Activated naive CD4-positive, alpha-beta T cell treated with anti-CD3 and anti-CD28 coated beads for 36 hours (primary cell): Measurements from ENCODE around the gene HDAC6. TPM values are rescaled to one million over a fixed set of nuclear protein-coding genes. Genes with fewer than 3 reads are reported as not detected.

ENCODE experiments used
- total RNA-seq, 2 experiments: library from RNA; stranded (reverse); gene quantifications; one replicate each; pipeline ENCODE4 v1.2.3, GENCODE V29; 2021

HDAC6 gene
- total RNA-seq, 2 experiments from 2014 or later = 91.1 to 99.4 TPM

Other genes starting within 250 kb of the HDAC6 start
- gene RBM3, start 227.6 kb upstream of the HDAC6 start, total RNA-seq = 100 to 1,000 TPM; 139 to 143 TPM
- gene WDR13, start 204.6 kb upstream of the HDAC6 start, total RNA-seq = 10 to 100 TPM; 37.0 to 40.1 TPM
- 10 to 100 TPM; 76.1 to 77.8 TPM for gene WAS, start 118.3 kb upstream of the HDAC6 start, total RNA-seq
- gene SUV39H1, start 105.3 kb upstream of the HDAC6 start, total RNA-seq = 10 to 100 TPM; 31.5 to 31.9 TPM
- not detected for gene GLOD5, start 40.3 kb upstream of the HDAC6 start, total RNA-seq
- gene GATA1, start 15.5 kb upstream of the HDAC6 start, total RNA-seq = not detected
- gene ERAS, start 24.4 kb downstream of the HDAC6 start, total RNA-seq = not detected
- gene PCSK1N, start 33.5 kb downstream of the HDAC6 start, total RNA-seq = 1 to 10 TPM; 1.7 to 1.9 TPM
- 10 to 100 TPM; 88.0 to 94.9 TPM for gene TIMM17B, start 95.7 kb downstream of the HDAC6 start, total RNA-seq
- 10 to 100 TPM; 86.8 to 94.5 TPM for gene PQBP1, start 95.9 kb downstream of the HDAC6 start, total RNA-seq
- 10 to 100 TPM; 23.9 to 26.7 TPM for gene SLC35A2, start 109.6 kb downstream of the HDAC6 start, total RNA-seq
- gene PIM2, start 117.0 kb downstream of the HDAC6 start, total RNA-seq = 100 to 1,000 TPM; 634 to 648 TPM
- 10 to 100 TPM; 69.1 to 70.5 TPM for gene OTUD5, start 155.5 kb downstream of the HDAC6 start, total RNA-seq
- gene KCND1, start 169.8 kb downstream of the HDAC6 start, total RNA-seq = 1 to 10 TPM; 2.1 to 2.7 TPM
- gene GRIPAP1, start 200.2 kb downstream of the HDAC6 start, total RNA-seq = 10 to 100 TPM; 64.8 to 73.1 TPM
- 10 to 100 TPM; 34.7 to 35.5 TPM for gene TFE3, start 241.3 kb downstream of the HDAC6 start, total RNA-seq